GM23338 (cell line): ENCODE data around the gene C2orf72. TPM values are rescaled to one million over a fixed set of nuclear protein-coding genes. Genes with fewer than 3 reads are reported as not detected.

Experiments used
- ATAC-seq: fragments of 200-7000 bp; cut with Tn5 transposase; 3 replicates; pipeline ENCODE4 v1.9.1; 2020
- DNase-seq: peaks from one replicate; pipeline ENCODE4 v3.0.0-alpha.2; 2015; ENCODE audit warnings: low spot score
- H2AFZ ChIP-seq: fragments of 200-600 bp; sonication (generic); 2 replicates; pipeline ENCODE4 v1.8.0; 2016; ENCODE audit warnings: antibody characterized with exemption, mild to moderate bottlenecking, moderate library complexity
- H3F3A ChIP-seq: fragments of 200-600 bp; sonication (generic); replicated peaks from 2 replicates; pipeline ENCODE4 v1.8.0; 2017; ENCODE audit warnings: antibody characterized with exemption, mixed run types, low read depth
- H3K27ac ChIP-seq: fragments of 200-600 bp; sonication (generic); 2 replicates; pipeline ENCODE4 v1.6.1; 2016; ENCODE audit warnings: low read depth
- H3K27me3 ChIP-seq: fragments of 200-600 bp; sonication (generic); 2 replicates; pipeline ENCODE4 v1.8.0; 2016; ENCODE audit warnings: mild to moderate bottlenecking, mixed run types, moderate library complexity; ENCODE audit not compliant: insufficient read depth
- H3K36me3 ChIP-seq: fragments of 200-600 bp; sonication (generic); 2 replicates; pipeline ENCODE4 v1.8.0; 2016; ENCODE audit warnings: mild to moderate bottlenecking; ENCODE audit not compliant: insufficient read depth
- H3K4me1 ChIP-seq: fragments of 200-600 bp; sonication (generic); 2 replicates; pipeline ENCODE4 v1.8.0; 2016; ENCODE audit warnings: mild to moderate bottlenecking, moderate library complexity; ENCODE audit not compliant: insufficient read depth
- H3K4me2 ChIP-seq: fragments of 200-600 bp; sonication (generic); 2 replicates; pipeline ENCODE4 v1.7.1; 2017; ENCODE audit warnings: mixed run types
- H3K4me3 ChIP-seq: fragments of 200-600 bp; sonication (generic); 2 replicates; pipeline ENCODE4 v1.6.1; 2016; ENCODE audit warnings: mixed run types
- H3K79me2 ChIP-seq: fragments of 200-600 bp; sonication (generic); replicated peaks from 2 replicates; pipeline ENCODE4 v1.8.0; 2017; ENCODE audit warnings: mild to moderate bottlenecking; ENCODE audit not compliant: insufficient read depth
- H3K9me2 ChIP-seq: fragments of 200-600 bp; sonication (generic); 2 replicates; pipeline ENCODE4 v1.8.0; 2017; ENCODE audit not compliant: insufficient read depth
- H4K20me1 ChIP-seq: fragments of 200-600 bp; sonication (generic); replicated peaks from 2 replicates; pipeline ENCODE4 v1.8.0; 2017; ENCODE audit warnings: mild to moderate bottlenecking; ENCODE audit not compliant: insufficient read depth
- H3K27ac Mint-ChIP-seq: 2 replicates; pipeline ENCODE4 v1.8.0; 2020; ENCODE audit warnings: inconsistent platforms, mild to moderate bottlenecking, moderate library complexity, mixed read lengths
- H3K27me3 Mint-ChIP-seq: 3 replicates; pipeline ENCODE4 v1.8.0; 2022; ENCODE audit warnings: low read depth, mild to moderate bottlenecking, moderate library complexity, mixed read lengths, inconsistent platforms; ENCODE audit not compliant: insufficient read depth, poor library complexity
- H3K36me3 Mint-ChIP-seq: 3 replicates; pipeline ENCODE4 v1.8.0; 2021; ENCODE audit warnings: low read depth, mild to moderate bottlenecking, inconsistent platforms, moderate library complexity, mixed read lengths
- H3K4me1 Mint-ChIP-seq: 3 replicates; pipeline ENCODE4 v1.8.0; 2020; ENCODE audit warnings: mild to moderate bottlenecking, inconsistent platforms, mixed read lengths
- H3K4me3 Mint-ChIP-seq: 3 replicates; pipeline ENCODE4 v1.8.0; 2021; ENCODE audit warnings: moderate library complexity, mild to moderate bottlenecking, inconsistent platforms, mixed read lengths
- H3K9me3 Mint-ChIP-seq: 3 replicates; pipeline ENCODE4 v1.8.0; 2020; ENCODE audit warnings: moderate library complexity, mild to moderate bottlenecking, inconsistent platforms, mixed read lengths
- ETS1 ChIP-seq: IDR thresholded peaks from 2 replicates; pipeline ENCODE4 v1.6.1; 2016; ENCODE audit warnings: antibody characterized with exemption
- EZH2 ChIP-seq: fragments of 200-600 bp; sonication (generic); IDR thresholded peaks from one replicate; pipeline ENCODE4 v1.8.0; 2017; ENCODE audit warnings: antibody characterized with exemption, mild to moderate bottlenecking, low read depth; ENCODE audit not compliant: unreplicated experiment
- JUNB ChIP-seq: IDR thresholded peaks from one replicate; pipeline ENCODE4 v1.6.1; 2016; ENCODE audit warnings: antibody characterized with exemption; ENCODE audit not compliant: unreplicated experiment
- NANOG ChIP-seq: IDR thresholded peaks from 2 replicates; pipeline ENCODE4 v1.6.1; 2016; ENCODE audit warnings: antibody characterized with exemption, borderline replicate concordance
- POLR2AphosphoS5 ChIP-seq: IDR thresholded peaks from 2 replicates; pipeline ENCODE4 v1.6.1; 2016; ENCODE audit warnings: antibody characterized with exemption, low read depth
- STAT1 ChIP-seq: IDR thresholded peaks from one replicate; pipeline ENCODE4 v1.6.1; 2016; ENCODE audit warnings: antibody characterized with exemption; ENCODE audit not compliant: unreplicated experiment
- ZNF462 ChIP-seq: fragments of 250-450 bp; sonication (Bioruptor Pico); IDR thresholded peaks from 2 replicates; pipeline ENCODE4 v1.5.0; 2020; ENCODE audit warnings: mild to moderate bottlenecking, moderate library complexity
- polyA plus RNA-seq: library from polyadenylated mRNA; unstranded; fragments of >200 nt; fragmentation: Nextera tagmentation; extraction: Ambion mirVana; gene quantifications from 2 replicates; pipeline ENCODE4 v1.2.1, GENCODE V29; 2016
- total RNA-seq: library from RNA; depleted of rRNA; stranded (reverse); fragments of >200 nt; shearing (Covaris generic); gene quantifications from 2 replicates; pipeline ENCODE4 v1.2.3, GENCODE V29; 2014
- TF ChIP-seq, protein P1 (sequence below): IDR thresholded peaks from one replicate; pipeline ENCODE4 v1.6.1; 2018; ENCODE audit warnings: antibody characterized with exemption; ENCODE audit not compliant: unreplicated experiment

Gene C2orf72
- total and polyA plus RNA-seq, 2 experiments from 2014 or later = 0.37 to 1.4 TPM

DNA sequence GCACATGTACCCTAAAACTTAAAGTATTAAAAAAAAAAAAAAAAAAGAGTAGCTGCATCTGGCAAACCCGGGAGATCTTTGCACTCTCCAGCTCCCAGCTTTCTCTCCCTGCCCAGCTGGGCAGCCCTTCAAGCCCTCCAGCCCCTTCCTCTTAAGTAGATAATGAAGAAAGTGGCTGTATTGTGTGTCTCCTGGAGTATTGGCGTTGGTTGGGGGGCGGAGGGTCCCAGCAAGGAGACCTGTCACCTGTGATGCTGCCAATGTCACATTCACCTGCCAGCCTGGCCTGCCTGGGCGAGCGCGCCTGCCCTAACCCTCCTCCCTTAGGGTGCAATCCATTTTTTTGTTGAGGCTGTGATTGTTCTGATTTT is 2.0 kb downstream of the C2orf72 start (continued):
- TF ChIP-seq, protein P1, sequence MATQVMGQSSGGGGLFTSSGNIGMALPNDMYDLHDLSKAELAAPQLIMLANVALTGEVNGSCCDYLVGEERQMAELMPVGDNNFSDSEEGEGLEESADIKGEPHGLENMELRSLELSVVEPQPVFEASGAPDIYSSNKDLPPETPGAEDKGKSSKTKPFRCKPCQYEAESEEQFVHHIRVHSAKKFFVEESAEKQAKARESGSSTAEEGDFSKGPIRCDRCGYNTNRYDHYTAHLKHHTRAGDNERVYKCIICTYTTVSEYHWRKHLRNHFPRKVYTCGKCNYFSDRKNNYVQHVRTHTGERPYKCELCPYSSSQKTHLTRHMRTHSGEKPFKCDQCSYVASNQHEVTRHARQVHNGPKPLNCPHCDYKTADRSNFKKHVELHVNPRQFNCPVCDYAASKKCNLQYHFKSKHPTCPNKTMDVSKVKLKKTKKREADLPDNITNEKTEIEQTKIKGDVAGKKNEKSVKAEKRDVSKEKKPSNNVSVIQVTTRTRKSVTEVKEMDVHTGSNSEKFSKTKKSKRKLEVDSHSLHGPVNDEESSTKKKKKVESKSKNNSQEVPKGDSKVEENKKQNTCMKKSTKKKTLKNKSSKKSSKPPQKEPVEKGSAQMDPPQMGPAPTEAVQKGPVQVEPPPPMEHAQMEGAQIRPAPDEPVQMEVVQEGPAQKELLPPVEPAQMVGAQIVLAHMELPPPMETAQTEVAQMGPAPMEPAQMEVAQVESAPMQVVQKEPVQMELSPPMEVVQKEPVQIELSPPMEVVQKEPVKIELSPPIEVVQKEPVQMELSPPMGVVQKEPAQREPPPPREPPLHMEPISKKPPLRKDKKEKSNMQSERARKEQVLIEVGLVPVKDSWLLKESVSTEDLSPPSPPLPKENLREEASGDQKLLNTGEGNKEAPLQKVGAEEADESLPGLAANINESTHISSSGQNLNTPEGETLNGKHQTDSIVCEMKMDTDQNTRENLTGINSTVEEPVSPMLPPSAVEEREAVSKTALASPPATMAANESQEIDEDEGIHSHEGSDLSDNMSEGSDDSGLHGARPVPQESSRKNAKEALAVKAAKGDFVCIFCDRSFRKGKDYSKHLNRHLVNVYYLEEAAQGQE = no peak
- TF ChIP-seq JUNB = no peak

GRCh38 chr2:231039821-231040364 is 2.6 kb downstream of the C2orf72 start:
- Histone ChIP-seq H3K27ac (no peak overlapping the region), H3K27me3 (peaks cover 57% of the 10 kb centered on the region), H3K4me1 (no peaks in the 10 kb centered on the region), H3K9me2 (no peaks in the 10 kb centered on the region), H3K4me2 (no peak overlapping the region), H3K36me3 (no peaks in the 10 kb centered on the region), H3K79me2 (no peaks in the 10 kb centered on the region), H2AFZ (no peak overlapping the region), H4K20me1 (no peaks in the 10 kb centered on the region), H3K4me3 (no peak overlapping the region), H3F3A (0 out of 2 replicates have a peak, but pooled peaks cover 3% of the 10 kb centered on the region)
- peaks cover 34% of the 10 kb centered on the region for H3K27me3 Mint-ChIP-seq
- TF ChIP-seq NANOG = no peak
- H3K36me3 Mint-ChIP-seq = no peaks in the 10 kb centered on the region; the same call in 2 of the 3 replicates
- ATAC-seq (no peak), DNase-seq (no peak)
- H3K27ac Mint-ChIP-seq = no peak overlapping the region
- no peaks in the 10 kb centered on the region for H3K9me3 Mint-ChIP-seq
- H3K4me1 Mint-ChIP-seq = peaks cover 6% of the 10 kb centered on the region
- no peak overlapping the region; the same call in 2 of the 3 replicates for H3K4me3 Mint-ChIP-seq

DNA sequence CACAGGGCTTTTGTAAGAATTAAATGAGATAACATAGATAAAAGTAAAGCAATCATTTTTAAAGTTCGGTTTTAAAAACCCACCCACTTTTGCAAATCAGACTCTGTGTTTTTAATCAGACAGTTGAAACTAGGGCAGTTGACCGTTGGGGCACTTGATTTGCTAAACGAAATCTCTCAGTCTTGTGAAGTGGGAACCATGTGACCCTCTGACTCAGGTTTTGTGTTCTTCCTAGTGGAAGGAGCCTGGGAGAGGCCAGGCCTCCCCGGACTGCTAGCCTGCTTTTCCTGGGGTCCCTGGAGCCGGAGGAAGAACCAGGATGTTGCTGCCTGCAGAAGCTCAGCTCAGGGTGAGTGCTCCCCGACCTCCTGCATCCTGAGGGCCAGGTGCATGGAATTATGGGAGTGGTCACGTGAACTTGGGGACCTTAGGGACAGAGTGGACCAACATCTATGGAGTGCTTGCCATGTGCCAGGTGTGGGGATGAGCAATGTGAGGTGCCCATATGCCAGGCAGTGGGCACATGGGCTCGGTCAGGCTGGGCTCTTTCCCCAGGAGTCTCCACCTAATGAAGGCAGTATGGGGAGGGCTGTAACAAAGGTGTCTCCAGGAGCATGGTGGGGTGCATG is 3.9 kb downstream of the C2orf72 start:
- Histone ChIP-seq H3K79me2 (no peaks in the 10 kb centered on the region), H2AFZ (no peak overlapping the region), H3K36me3 (no peaks in the 10 kb centered on the region), H3F3A (0 out of 2 replicates have a peak, but pooled peaks cover 3% of the 10 kb centered on the region), H3K27me3 (peaks cover 44% of the 10 kb centered on the region), H3K27ac (no peak overlapping the region), H3K9me2 (no peaks in the 10 kb centered on the region), H4K20me1 (no peaks in the 10 kb centered on the region), H3K4me2 (no peak overlapping the region), H3K4me3 (no peak overlapping the region), H3K4me1 (no peaks in the 10 kb centered on the region)
- H3K36me3 Mint-ChIP-seq = no peaks in the 10 kb centered on the region; the same call in 2 of the 3 replicates
- H3K4me1 Mint-ChIP-seq = peaks cover 6% of the 10 kb centered on the region
- no peak overlapping the region for H3K27ac Mint-ChIP-seq
- H3K4me3 Mint-ChIP-seq = no peak overlapping the region
- peaks cover 31% of the 10 kb centered on the region for H3K27me3 Mint-ChIP-seq
- no peaks in the 10 kb centered on the region for H3K9me3 Mint-ChIP-seq
- DNase-seq (no peak), ATAC-seq (no peak)
- TF ChIP-seq ZNF462 (CRISPR knock-in tag) = no peak
- no peak for TF ChIP-seq POLR2AphosphoS5
- no peak for TF ChIP-seq ETS1
- TF ChIP-seq STAT1 = no peak
- no peak for TF ChIP-seq EZH2
- no peak for TF ChIP-seq JUNB
